GM23338 (cell line): ENCODE measurements around the gene PLA2G4B.

ENCODE experiments used
- CREB1 ChIP-seq: fragments of 250-450 bp; sonication (Bioruptor Pico); IDR thresholded peaks from 2 replicates; pipeline ENCODE4 v1.5.0; 2020; ENCODE audit warnings: low read depth, mild to moderate bottlenecking, moderate library complexity
- CTCF ChIP-seq, 2 experiments: fragments of 200-600 bp in 1 of 2; sonication (generic) in 1 of 2; conservative IDR thresholded peaks; 2 replicates each; pipeline versions ENCODE4 v1.5.1 to v1.6.1; 2016 to 2017; ENCODE audit warnings: antibody characterized with exemption in 2 of 2, low read depth in 2 of 2, mild to moderate bottlenecking in 2 of 2, moderate library complexity in 1 of 2

GRCh38 chr15:41852736-41853590, 14.3 kb downstream of the PLA2G4B start:
- TF ChIP-seq CREB1 (CRISPR knock-in tag) (no peak), CTCF (conservative IDR thresholded peaks at IDR 0.05; ENCODE audit: low read depth in 2 of 2) (no peak)
